Measurements from ENCODE around the gene TSPAN32.
"Not testable (repeated sequence)": the region's sequence is repeated elsewhere in the genome, so short reads cannot be mapped to it uniquely, and the experiment has no call there.

TSPAN32 gene

DNA sequence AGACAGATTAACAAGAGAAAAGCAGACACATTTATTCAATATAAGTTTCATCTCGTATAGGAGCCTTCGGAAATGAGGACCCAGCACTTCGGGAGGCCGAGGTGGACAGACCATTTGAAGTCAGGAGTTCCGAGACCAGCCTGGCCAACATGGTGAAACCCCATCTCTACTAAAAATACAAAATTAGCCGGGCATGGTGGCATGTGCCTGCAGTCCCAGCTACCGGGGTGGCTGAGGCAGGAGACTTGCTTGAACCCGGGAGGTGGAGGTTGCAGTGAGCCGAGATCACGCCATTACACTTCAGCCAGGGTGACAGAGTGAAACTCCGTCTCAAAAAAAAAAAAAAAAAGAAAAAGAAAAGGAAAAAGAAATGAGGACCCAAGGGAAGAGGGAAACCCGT, 62.6 kb downstream of the TSPAN32 start:
- H3K9me3 Mint-ChIP-seq, H3K36me3 Mint-ChIP-seq, H3K27me3 Mint-ChIP-seq, H3K4me3 Mint-ChIP-seq, H3K4me1 Mint-ChIP-seq, H3K27ac Mint-ChIP-seq: not testable (repeated sequence)

DNA sequence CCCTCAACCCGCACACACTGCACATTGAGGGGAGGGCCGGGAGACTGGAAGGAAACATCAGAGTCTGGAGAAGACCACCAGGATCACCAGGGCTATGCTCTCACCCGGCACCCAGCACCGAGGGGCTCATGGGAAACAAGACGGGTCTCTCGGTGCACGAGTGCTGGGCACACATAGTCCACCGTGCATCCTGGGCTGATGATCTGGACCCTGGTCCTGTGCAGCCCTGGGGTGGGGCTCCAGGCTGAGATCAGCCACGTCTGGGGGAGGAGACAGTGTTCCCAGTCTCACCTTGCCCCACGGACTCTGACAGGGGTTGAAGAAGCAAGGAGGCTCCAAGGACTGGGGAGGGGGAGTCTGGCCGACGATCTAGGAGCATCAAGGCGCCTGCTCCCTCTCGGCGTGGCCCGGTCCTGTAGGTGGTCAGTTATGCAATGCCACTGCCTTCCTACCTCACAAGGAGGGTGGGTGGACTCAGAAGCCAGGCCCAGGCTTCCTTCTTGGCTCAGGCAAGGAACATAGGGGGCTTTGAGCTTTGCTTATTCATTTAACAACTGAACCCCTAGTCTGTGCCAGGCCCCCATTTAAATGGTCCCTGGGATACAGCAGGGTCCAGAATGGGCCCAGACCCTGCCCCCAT, 63.9 kb downstream of the TSPAN32 start:
- H3K4me3 Mint-ChIP-seq = no peak overlapping the region
- H3K27me3 Mint-ChIP-seq = no peaks in the 10 kb centered on the region
- H3K4me1 Mint-ChIP-seq = no peaks in the 10 kb centered on the region
- no peaks in the 10 kb centered on the region for H3K36me3 Mint-ChIP-seq
- H3K27ac Mint-ChIP-seq = no peak overlapping the region
- no peaks in the 10 kb centered on the region for H3K9me3 Mint-ChIP-seq

DNA sequence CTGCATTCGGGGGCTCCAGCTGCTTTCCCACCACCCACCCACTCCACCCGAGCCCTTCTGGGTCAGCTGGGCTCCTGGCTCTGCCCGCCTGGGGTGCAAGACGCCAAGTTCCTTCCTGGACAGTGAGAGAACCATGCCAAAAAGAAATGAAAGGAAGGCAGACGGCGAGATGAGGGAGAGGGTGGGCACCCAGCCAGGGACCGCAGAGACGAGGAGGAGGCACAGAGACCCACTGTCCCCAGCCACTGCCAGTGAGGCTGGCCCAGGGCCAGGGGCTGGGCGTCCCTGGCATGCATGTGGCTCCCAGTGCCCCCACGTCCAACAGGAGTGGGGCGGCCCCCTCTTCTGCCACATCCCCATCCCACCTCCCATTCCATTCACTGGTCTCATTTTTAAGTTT, 64.5 kb downstream of the TSPAN32 start:
- Mint-ChIP-seq H3K27me3 (no peaks in the 10 kb centered on the region), H3K36me3 (no peaks in the 10 kb centered on the region), H3K4me1 (no peaks in the 10 kb centered on the region), H3K4me3 (no peak overlapping the region), H3K9me3 (no peaks in the 10 kb centered on the region), H3K27ac (no peak overlapping the region)

DNA sequence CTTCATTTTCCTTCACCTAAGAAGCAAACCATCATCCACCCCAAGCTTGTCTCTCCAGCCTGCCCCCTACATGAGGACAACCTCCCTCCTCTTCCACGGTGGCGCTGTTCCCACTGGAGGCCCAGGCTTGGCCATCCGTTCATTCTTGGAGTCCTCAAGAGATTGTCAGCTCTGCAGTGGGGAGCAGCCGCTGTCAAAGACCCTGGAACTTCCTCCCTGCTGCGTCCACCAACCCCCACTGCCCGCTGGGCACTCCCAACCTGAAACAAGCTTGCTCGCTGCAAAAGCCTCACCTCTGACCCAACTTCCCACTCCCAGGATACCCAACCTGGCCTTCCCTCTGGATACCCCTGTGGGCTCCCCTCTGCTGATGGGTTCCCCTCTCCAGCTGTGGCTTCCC, 64.9 kb downstream of the TSPAN32 start:
- Mint-ChIP-seq H3K4me1 (no peaks in the 10 kb centered on the region), H3K27ac (no peak overlapping the region), H3K36me3 (no peaks in the 10 kb centered on the region), H3K9me3 (no peaks in the 10 kb centered on the region), H3K27me3 (no peaks in the 10 kb centered on the region), H3K4me3 (no peak overlapping the region)

DNA sequence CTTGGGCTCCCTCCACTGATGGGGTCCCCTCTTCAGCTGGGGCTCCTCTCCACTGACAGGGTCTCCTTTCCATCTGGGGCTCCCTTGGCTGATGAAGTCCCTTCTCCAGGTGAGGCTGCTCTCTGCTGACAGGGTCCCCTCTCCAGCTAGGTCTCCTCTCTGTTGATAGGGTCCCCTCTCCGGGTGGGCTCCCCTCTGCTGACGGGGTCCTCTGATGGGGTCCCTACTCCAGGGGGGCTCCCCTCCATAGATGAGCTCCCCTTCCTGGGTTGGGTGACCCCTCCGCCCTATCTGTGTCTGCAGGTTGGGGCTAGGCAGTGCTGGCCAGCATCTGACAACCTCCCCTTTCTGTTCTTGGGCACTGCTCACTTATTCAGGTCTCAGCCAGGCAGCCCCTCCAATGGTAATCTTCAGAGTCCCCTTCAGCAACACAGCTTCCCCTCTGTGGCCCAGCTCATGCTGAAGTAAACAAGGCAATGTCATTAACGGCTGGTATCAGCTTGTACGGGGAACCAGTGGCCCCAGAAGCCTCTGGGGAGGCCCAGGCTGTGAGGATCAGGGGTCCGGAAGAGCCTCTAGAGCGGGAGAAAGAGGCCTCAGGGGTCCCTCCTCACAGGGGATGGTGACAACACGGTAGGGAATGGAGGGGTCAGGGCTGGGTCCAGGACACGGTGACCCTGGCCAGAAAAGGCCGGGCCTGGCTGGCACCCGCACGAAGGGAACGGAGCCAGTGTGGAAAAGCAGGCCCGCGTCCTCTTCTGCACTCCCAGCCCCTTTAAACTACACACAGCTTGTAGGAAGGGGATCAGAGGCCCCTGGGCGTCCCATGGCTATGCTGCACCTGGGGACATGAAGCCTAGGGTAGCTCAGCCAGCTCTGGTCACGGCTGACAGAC, 65.7 kb downstream of the TSPAN32 start:
- Mint-ChIP-seq H3K4me3 (no peak overlapping the region), H3K27ac (no peak overlapping the region), H3K9me3 (no peaks in the 10 kb centered on the region), H3K4me1 (no peaks in the 10 kb centered on the region), H3K36me3 (no peaks in the 10 kb centered on the region), H3K27me3 (no peaks in the 10 kb centered on the region)
